NK-92 (cell line): ENCODE results near the gene SOX11.

Source experiments
- DNase-seq: peaks from one replicate; lab custom pipeline; 2025; ENCODE audit not compliant: unreplicated experiment; lab: John Stamatoyannopoulos, UW

Gene SOX11

DNA sequence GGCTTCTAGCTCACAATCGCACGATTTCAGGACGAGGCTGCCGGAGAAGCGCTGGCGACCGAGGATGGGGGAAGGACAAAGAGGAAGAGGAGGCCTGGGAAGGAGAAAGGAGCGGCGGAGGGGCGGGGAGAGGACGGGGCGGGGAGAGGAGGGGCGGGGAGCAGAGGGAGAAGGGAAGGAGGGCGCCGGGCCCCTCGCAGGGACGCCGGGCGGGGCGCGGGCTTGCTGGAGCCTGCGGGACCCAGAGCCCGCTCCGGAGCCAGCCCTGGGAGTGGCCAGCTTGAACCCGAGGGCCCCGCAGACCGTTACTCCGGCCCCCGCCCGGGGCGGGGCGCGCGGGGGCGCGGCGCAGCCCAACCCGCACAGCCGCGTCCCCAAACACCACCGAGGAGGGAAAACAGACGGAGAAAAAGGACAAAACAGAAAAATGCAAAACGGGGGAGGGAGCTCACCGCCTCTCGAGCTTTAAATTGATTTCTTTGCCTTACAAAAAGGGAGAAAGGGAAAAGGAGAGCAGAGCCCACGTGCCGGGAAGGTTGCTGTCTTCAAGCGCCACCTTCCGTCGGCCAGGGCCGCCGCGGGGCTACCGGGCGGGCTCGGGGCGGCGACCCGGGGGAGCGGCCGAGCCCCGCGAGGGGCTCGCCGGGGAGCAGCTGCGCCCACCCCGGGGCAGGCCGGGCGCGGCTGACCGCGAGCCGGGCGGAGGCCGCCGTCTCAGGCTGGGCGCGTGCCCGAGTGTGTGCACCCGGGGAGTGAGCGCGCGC is 781 bp upstream of the SOX11 start:
- DNase-seq: no peak

DNA sequence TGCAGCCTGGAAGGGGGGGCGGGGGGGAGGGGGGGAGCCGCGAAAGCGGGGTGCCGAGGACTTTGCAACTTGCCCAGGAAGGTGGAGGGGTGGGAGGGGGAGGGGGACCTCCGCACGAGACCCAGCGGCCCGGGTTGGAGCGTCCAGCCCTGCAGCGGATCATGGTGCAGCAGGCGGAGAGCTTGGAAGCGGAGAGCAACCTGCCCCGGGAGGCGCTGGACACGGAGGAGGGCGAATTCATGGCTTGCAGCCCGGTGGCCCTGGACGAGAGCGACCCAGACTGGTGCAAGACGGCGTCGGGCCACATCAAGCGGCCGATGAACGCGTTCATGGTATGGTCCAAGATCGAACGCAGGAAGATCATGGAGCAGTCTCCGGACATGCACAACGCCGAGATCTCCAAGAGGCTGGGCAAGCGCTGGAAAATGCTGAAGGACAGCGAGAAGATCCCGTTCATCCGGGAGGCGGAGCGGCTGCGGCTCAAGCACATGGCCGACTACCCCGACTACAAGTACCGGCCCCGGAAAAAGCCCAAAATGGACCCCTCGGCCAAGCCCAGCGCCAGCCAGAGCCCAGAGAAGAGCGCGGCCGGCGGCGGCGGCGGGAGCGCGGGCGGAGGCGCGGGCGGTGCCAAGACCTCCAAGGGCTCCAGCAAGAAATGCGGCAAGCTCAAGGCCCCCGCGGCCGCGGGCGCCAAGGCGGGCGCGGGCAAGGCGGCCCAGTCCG is 540 bp downstream of the SOX11 start:
- no peak for DNase-seq

DNA sequence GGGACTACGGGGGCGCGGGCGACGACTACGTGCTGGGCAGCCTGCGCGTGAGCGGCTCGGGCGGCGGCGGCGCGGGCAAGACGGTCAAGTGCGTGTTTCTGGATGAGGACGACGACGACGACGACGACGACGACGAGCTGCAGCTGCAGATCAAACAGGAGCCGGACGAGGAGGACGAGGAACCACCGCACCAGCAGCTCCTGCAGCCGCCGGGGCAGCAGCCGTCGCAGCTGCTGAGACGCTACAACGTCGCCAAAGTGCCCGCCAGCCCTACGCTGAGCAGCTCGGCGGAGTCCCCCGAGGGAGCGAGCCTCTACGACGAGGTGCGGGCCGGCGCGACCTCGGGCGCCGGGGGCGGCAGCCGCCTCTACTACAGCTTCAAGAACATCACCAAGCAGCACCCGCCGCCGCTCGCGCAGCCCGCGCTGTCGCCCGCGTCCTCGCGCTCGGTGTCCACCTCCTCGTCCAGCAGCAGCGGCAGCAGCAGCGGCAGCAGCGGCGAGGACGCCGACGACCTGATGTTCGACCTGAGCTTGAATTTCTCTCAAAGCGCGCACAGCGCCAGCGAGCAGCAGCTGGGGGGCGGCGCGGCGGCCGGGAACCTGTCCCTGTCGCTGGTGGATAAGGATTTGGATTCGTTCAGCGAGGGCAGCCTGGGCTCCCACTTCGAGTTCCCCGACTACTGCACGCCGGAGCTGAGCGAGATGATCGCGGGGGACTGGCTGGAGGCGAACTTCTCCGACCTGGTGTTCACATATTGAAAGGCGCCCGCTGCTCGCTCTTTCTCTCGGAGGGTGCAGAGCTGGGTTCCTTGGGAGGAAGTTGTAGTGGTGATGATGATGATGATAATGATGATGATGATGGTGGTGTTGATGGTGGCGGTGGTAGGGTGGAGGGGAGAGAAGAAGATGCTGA is 1.4 kb downstream of the SOX11 start:
- no peak for DNase-seq

DNA sequence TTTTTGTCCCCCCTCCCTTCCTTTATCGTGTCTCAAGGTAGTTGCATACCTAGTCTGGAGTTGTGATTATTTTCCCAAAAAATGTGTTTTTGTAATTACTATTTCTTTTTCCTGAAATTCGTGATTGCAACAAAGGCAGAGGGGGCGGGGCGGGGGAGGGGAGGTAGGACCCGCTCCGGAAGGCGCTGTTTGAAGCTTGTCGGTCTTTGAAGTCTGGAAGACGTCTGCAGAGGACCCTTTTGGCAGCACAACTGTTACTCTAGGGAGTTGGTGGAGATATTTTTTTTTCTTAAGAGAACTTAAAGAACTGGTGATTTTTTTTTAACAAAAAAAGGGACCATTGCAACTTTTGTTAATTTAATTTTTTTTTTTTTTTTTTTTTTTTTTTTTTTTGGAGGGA is 2.1 kb downstream of the SOX11 start:
- DNase-seq: no peak

DNA sequence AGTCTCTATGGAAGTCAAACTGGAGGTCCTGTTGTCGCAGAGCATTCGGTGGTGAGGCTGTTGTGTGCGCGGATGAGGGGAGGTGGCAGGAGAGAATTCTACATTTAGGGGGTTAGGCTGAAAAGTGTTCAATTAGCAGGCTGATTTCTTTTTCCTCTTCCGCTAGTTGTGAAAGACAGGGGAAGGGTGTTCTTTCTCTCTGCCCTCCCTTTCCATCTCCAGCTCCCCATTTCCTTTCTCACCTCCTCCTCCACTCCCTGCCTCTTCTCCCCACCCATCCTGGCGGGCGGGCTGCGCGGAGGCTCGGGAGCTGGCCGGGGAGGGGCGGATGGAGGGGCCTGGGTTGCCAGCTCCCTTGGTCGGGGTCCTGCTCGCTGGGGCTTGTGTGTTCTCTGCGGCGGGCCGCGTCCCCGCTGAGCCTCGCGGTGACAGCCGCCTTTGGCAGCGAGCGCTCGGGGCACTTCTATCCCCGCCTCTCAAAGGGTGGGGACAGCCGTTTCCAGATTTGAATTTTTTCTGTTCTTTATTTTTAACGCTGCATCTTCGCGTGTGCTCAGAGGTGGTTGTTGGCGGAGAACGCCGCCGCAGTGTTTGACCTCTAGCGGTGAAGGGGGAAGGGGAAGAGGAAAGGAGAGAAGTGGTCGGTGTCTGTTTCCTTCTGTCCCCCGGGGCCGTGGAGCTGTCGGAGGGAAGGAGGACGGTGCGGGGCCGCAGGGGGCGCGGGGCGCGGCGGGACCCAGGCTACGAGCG is 3.6 kb downstream of the SOX11 start:
- DNase-seq: no peak

DNA sequence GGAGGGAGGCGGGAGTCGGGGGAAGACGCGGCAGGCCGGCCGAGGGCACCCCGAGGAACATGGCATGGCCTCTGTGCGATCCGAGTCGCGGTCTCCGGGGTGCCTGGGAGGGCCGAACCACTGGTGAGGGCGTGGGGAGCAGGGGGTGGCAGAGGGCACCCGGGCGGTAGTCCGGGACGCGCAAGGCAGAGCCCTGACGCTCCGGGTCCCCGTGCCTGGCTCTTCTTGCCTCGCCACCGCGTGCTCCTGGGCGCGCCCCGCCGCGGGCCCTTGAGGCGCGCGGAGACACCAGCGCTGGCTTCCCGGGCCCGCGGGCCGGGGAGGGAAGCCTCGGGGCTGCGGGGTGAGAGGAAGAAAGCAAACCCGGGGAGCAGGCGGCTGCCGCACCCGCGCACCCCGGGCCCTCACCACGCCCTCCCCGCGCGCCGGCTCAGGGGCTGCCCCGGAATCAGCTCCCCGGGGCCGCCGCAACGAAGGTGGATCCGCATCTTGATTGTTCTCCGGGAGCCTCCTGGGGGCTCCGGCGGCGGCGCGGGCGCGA is 4.3 kb downstream of the SOX11 start:
- no peak for DNase-seq

DNA sequence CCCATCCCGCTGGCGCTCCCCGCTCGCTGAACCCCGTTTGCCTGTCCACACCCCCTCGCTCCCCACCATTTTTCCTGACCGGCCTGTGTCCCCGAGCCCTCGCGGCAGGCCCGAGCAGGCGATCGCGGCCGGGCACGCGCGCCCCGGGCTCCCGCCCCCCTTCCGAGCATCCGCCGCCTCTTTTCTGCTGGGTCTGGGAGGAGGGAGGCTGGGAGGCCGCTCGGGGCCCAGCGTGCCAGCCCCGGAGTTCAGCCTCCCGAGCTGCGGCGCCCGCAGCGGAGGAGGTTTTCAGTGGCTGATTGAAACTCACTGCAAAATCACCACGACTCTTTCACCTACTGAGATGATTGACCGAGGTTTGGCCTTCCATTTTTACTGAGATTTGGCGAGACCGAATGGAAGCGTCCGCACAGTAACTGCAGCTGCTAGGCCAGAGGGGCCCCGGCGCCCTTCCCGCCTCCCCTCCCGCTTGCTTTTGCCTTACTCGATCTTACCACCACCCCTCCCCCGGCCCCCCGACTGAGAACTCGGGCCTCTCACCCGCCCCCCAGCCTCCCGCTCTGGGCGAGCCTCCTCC is 4.8 kb downstream of the SOX11 start:
- no peak for DNase-seq

DNA sequence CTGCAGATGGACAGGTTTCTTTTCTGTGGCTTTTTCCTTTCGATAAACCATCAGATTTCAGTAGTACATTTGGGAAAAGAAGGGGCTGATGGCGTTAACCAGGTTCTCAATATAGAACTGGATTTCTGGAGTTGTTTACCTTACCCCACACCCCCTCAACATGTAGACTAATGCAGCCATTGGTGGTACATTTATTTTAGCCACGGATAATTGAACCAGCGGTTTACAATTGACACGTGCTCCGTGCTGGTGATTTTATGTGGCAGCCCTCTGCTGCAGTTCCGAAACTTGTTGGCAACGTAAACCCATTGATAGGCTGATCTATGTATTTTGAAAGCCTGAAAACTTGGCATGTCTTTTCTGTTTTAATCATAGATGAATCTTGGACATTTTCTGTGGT is 5.4 kb downstream of the SOX11 start:
- DNase-seq: no peak

DNA sequence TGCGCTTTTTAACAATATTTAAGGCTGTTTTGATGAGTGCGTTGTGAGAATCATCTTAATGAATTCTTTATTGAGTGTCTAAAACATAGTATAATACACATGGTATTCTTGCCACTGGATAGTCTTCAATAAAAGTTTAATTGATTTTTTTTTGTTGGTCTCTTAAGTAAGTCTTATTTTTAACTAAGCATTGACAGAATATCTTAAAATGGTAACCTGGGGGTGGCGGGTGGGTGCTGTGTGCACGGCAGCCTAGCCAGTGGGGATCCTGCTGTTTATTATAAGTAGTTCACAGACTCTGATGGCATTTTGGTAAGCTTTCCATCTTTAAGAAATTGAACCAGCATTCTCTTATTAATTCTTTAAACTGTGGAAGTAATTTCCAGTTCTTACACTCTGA is 6.0 kb downstream of the SOX11 start:
- DNase-seq: no peak

DNA sequence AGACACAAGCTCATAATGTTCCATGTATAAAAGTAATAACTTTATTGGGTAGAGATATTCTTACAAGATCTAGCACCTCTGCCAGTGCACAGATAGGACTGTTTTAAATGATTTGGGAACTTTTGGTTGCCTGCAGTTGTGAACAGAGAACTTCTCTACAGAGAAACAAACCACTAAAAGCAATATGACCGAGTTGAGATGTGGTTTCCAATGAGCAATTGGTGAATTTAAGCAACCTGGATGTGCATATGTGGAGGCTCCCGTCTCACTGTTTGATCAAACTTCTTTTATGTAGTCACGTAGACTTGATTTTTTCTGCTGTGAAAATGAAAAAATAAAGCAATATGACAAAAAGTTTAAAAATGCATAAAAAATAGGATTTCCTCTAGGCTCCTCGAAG is 7.8 kb downstream of the SOX11 start:
- DNase-seq: no peak

DNA sequence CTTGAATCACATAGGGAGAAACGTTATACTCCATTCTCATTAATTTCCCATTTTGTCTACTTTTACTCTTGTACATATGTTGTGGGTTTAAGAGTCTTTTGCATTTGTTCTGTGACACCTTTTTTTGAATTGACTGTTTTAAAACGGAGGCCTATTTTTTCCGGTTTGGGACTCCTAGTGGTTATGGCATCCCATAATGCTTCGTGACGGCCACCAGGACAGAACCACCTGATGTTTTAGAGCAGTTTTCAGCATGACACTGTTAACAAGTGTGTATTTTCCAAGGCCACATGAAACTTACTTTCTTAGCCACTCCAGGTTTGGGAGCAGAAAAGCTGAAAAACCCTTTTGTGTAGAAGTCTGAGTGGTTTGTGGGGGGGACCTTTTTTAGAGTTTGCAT is 8.4 kb downstream of the SOX11 start:
- DNase-seq: no peak

DNA sequence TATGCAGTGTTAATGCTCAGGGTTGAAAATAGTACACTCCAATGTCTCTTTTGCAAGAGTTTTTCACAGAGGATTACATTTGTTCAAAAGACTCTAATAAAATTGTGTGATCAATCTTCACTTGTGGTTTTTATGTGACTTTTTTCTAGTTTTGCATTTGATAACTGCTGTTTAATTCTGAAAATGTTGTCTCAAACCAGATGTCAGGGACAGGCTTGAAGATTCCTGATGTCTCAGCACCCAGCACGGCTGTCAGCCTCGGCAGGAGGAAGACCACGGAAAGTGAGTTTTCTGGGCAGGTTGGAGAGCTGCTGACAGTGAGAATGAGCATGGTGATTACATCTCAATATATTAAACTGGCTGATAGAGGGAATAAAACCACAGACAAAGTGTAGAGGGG is 9.1 kb downstream of the SOX11 start:
- DNase-seq: no peak

DNA sequence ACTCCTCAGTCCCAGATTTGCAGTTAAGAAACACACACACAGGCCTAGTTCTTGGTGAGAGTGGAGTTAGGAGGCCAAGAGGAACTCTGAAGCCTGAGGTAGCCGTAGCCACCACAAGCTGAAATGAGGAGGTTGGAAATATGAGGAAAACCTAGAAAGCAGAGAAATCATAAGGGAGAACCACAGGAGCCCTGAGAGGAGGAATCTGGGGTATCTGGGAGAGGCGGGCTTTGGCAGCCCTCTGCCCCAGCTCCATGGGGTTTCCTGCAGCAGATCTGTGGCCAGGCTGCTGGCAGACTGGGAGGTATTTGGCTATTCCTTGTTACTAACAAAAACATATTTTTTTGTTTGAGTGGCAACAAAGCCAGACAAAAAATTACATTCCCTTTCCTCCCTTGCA is 11.0 kb downstream of the SOX11 start:
- DNase-seq: no peak

DNA sequence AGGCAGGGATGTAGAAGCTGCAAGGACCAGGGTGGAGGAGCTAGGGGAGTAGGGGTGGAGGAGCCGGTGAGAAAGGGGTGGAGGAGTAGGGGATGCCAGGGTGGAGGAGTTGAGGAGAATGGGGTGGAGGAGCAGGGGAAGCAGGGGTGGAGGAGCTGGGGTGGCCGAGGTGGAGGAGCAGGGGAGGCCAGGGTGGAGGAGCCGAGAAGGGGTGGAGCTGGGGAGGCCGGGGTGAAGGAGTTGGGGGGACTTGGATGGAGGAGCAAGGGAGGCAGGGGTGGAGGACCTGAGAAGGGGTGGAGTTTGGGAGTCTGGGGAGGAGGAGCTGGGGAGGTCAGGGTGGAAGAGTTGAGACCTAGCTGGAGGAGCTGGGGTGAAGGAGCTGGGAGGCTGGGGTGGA is 13.3 kb downstream of the SOX11 start:
- no peak for DNase-seq

DNA sequence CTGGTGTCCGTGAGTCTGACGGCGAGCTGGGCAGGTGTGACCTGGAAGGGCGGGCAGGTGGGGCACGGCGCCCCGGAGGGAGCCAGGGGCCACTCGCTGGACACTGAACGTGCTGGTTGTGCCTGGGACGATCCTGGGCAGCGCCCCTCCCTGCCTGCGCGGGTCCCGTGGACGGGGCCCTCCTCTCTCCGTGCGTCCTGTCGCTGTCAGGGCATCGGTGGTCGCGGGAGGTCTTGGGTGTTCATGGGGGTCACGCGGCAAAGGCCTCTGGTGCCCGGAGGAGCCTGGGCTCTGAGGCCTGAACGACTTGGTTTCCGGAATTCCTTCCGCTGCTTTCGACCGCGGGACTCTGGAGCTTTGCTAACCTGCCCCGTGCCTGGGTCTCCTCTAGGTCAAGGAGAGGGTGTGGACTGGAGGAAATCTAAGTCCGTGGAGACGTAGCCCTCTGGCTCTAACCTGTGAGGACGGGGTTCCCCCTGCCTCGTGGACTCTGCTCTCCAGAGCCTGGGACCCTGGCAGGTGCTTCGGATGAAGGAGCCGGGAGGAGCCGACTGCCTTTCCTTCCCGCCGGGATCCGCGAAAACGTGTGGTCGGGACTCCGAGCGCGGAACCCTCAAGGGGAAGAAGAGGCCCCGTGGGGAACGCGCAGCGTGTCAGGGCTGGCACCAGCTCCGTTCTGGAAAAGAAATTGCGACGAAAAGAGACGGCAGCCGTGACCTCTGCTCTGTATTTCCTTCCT is 14.7 kb downstream of the SOX11 start:
- DNase-seq: no peak

DNA sequence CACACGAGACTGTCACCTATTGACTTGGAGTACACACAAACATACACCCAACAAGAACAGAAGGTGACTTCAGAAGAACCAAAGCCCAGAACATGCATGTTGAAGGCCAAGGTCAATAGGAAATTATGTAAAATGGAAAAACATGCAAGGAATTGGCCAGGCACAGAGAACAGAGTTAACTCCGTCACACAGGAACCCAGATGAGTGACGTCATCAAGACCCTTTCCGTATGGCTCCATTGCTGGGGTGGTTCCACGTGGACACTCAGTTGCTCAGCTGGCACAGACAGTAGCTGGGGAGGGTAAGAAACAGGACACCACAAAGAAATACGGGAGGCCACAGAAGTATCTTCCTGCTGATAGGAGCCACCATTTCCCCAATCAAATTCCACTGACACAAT is 18.4 kb downstream of the SOX11 start:
- DNase-seq: no peak

DNA sequence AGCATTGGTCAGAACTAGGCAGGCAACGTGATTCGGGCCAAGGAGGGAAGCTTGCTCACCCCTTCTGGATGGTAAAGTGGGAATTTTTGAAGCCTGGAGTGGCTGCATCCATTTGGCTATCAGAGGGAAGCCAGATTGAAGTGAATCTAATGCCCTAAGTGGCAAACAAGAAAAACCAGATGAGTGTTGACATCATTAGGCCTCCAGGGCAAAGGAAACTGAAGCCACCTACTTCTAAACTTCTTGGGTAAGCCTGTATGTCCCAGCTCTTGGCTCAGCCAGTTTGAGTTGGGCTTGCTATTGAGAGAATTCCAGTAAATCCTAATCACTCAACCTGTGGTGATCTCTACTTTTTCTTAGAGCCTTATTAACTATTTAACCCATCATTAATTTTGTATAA is 20.9 kb downstream of the SOX11 start:
- no peak for DNase-seq

DNA sequence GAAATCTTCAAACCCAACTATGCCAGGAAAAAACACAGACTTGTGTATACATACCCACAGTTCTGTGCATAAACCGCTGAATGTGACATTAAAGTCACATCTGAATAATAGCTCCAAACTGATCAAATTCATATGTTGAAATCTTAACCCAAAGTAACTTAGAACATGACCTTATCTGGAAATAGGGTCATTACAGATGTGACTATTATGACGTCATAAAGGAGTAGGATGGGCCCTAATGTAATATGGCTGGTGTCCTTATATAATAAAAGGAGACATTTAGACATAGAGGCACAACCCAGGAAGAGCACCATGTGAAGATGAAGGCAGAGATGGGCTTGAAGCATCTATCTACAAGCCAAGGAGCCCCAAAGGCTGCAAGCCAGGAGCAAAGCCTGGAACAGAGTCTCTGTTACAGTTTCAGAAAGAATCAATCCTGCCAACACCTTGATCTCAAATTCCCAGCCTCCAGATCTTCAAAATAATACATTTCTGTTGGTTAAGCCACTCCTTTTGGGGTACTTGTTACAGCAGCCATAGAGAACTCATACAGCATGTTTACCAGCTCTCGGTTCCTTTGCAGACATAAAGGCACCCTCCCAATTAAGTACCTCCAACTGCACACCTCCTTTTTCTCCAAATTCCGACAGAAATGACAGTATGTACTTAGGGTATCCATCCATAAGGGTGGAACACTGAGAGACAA is 27.6 kb downstream of the SOX11 start:
- no peak for DNase-seq

DNA sequence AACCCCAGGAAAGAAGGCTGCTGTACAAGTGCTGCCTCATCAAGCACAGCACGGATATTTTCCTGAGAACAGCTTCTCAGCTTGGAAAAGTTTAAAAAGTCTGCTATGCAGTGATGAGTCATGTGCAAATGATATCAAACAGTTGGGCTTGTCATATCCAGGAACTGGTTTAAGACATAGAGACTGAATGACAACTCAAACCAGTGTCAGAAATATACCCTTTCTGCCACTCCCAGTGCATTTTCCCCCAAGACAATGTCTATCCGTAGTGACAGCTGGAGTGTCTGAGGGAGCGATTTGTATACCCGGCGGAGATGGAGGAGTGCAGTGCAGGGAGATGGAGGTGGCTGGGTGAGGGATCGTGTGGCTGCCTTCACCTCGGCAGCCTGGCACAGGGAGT is 28.2 kb downstream of the SOX11 start:
- DNase-seq: no peak
